HG02885 (cell line): ENCODE measurements around the gene MOSPD3.
"Not testable (repeated sequence)": the region's sequence is repeated elsewhere in the genome, so short reads cannot be mapped to it uniquely, and the experiment has no call there.

ENCODE experiments used
- ATAC-seq: cut with Tn5 transposase; IDR thresholded peaks from one replicate; pipeline ENCODE4 v1.9.1; 2021; ENCODE audit warnings: mild to moderate bottlenecking; ENCODE audit not compliant: unreplicated experiment, poor library complexity

The MOSPD3 gene, protein sequence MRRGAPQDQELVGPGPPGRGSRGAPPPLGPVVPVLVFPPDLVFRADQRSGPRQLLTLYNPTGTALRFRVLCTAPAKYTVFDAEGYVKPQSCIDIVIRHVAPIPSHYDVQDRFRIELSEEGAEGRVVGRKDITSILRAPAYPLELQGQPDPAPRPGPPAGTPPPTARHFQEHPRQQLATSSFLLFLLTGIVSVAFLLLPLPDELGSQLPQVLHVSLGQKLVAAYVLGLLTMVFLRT

GRCh38 chr7:100611983-100612729, at the start of gene MOSPD3:
TSS of gene MOSPD3 (plus strand) at chr7:100612540. CDS start at chr7:100612792, 252 bp downstream.
- peak; percentile 90 for ATAC-seq

DNA sequence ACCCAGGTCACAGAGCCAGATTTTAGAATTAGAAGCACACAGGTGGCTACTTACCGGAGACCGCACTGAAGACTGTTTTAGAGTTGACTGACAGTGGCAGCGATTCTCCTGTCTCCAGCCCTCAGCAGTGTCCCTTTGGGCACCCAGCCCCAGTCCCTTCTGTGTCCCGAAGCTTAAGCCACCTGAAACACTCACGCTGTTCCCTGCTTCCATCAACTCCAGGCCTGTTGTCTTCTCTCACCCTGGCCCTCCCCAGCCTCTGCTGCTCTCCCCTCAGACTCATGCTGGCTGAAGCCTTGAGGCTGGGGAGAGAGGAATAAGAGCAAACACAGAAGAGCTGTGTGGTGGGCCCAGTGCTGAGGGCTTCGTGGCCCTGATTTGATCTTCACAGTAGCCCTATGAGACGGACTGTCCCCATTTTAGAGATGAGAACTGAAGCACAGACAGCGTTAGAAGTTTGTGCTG, 49.2 kb upstream of the MOSPD3 start:
- no peak for ATAC-seq

GRCh38 chr7:100563809-100564400, 48.4 kb upstream of the MOSPD3 start:
- ATAC-seq = no peak

- ATAC-seq = not testable (repeated sequence)
Observed at GRCh38 chr7:100564405-100564804, 47.9 kb upstream of the MOSPD3 start.

GRCh38 chr7:100565133-100565571, 47.2 kb upstream of the MOSPD3 start:
- ATAC-seq = no peak

GRCh38 chr7:100566018-100566531, 46.3 kb upstream of the MOSPD3 start:
- ATAC-seq = no peak

DNA sequence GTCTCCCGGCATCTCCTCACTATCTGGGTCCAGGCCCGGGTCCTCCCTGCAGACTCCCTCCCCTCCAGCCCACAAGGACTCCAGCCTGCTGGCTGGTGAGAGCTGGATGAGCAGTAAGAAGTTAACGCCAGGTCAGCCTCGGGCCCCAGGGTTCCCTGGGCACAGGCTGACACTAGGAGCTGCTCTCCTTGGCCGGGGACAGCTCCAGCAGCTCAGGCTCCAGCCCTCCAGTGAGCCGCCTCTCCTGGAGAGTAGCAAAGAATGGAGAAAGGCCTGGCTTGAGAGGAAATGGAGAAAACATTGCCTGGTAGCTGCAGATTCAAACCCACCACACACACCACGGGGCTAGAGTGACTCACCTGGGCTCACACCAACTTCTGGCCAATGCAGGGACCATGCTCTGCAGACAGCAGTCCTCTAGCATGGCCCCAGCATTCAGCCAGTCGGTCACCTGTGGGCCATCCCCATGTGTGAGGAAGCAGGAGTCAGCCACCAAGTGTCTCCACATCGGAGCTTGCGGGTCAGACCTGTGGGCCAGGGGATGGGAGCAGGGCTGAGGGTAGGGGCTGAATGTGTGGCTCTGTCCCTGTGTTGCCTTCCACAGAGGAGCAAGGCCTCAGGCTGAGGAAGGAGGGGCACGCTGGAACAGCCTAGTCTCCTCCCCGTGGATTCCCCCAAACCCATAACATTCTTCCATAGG, 45.2 kb upstream of the MOSPD3 start:
- no peak for ATAC-seq

DNA sequence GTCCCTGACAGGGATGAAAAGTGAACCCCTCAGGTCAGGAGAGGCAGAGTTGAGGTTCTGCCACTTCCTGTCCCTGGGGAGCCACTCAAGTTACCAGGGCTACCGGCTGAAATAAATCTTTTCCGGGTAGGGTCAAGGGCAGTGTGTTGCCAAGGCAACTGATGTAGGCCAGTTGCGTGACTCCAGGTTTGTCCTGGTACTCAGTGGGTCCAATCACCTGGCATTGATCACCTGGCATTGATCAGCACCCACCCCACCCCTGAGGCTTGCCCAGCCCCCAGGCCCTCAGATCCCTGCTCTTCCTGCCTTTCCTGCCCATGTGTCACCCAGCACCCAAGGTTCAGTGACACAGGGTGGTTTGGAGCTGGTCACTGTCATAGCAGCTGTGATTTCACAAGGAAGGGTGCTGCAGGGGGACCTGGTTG, 44.6 kb upstream of the MOSPD3 start:
- ATAC-seq = no peak

DNA sequence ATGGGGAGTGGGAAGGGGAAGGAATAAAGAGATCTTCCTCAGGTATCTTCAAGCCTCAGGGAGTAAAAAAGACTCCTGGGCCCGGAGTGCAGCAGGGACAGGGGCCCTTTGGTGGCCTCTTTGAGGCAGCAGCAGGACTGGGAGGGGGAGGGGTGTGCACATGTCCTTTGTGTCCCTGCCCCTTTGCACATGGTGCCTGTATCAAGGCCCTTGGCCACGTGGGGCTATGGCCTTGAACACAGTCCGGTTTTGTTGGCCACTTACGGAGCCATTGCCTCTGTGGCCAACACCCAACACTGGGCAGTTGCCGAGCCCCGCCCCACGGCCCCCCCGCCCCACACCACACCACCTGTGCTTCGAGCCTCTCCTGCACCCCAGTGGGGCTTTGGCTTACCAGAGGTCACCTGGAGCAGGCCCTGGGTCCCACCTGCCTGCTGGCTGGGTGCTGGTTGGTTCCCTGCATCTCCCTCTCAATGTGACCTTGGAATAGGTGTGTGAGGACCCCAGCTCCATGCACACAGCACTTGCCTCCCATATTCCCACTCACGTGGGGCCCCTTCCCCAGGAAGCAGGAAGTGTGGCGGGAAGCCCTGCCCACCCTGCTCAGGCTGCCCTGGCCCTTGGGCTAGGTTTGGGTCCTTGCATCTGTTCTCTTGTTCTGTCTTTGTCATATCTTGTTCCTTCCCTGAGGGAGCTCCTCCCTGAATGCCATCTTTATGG, 44.0 kb upstream of the MOSPD3 start:
- ATAC-seq = no peak

DNA sequence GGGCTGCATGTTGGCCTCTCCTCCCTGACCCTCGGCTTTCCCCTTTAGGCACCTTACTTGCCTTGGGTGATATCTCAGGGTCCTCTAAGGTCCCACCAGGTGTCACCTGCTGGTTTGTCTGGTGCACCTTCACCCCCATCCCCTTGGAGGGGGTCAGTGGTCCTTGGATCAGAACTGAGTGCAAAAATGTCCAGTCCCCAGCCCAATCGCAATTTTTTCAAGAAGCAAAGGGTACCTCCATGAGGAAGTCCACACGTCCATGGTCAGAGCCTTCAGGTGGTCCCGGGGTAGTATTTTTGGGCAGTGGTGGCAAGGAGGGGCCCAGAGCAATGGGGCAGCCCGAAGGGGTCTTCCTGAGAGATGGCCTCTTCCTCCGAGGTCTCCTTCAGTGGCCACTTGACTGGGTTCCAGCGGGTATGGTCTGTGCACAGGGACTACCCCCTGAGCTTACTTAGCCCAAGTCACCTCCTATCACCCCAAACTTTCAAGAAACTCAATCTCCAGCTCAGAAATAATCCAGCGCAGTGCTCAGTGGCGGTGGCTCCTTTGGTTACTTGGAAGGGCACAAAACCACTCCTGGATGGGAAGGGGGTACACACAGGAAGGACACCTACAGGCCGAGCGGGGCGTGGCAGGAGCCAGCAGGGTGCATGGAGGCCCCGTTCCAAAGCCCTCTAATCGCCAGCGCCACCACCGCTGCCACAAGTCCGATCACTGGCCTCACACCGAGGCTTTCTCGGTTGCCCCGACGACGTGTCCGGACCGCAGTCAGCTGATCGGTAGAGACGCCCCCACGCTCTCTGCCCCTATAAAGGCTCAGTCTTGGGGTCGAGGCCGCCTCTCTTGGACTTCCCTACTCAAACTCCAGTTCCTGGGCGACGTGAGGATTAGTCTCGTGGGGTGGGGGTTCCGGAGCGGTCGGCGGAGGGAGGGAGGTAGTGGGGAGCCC, 43.2 kb upstream of the MOSPD3 start:
- ATAC-seq = peak; percentile 53

- no peak for ATAC-seq
Observed at GRCh38 chr7:100570954-100571828, 41.1 kb upstream of the MOSPD3 start.

- ATAC-seq = no peak
Observed at GRCh38 chr7:100571829-100572116, 40.6 kb upstream of the MOSPD3 start.

- ATAC-seq = no peak
Observed at GRCh38 chr7:100572281-100572948, 39.9 kb upstream of the MOSPD3 start.

- no peak for ATAC-seq
Observed at GRCh38 chr7:100572949-100573675, 39.2 kb upstream of the MOSPD3 start.

DNA sequence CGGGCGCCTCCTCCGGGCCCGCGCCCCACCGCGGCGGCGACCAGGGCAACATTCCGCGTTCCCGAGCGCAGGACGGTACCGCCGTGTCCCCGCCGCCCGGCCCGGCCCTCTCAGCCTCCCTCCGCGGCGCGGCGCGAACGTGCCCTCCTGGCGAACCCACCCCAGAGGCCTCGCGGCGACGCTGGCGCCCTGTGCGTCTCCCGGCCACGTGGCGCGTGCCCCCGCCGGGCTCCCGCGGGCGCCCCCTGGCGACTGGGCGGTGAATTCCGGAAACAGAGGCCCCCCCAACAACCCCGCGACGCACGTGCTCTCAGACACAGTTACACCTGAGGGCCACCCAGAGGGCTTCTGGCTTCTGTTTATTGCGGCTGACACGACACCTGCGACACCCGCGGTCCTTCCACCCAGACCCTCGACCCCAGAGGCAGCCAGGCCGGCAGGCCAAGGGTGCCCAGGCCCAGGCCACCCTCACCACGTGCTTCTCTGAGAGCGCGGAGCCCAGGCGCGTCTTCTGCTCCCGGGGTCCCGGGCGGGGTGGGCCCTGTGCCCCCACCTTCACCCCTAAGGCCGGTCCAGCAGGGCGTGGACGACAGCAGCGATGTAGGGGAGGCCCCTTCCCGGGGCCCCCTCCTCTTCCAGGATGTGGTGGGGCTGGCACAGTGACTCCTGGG, 38.5 kb upstream of the MOSPD3 start, which contains the start of gene SAP25:
TSS of gene SAP25 (minus strand) at position 210 of the 671 bp plus-strand sequence. CDS start at position 52, 158 bp downstream.
- ATAC-seq = no peak
